ENCODE results near the gene DBH. TPM values are rescaled to one million over a fixed set of nuclear protein-coding genes. Genes with fewer than 3 reads are reported as not detected.

DBH gene
- total RNA-seq, 1 donor from 2014 or later = not detected

- FAIRE-seq (no peak), DNase-seq (ENCODE audit: low read depth) (no peak)
- Histone ChIP-seq H3K9me3 (ENCODE audit: insufficient read depth, low read depth, low read length) (no peaks in the 10 kb centered on the region), H3K27me3 (ENCODE audit: insufficient read depth, low read length) (peaks cover 15% of the 10 kb centered on the region), H4K20me1 (ENCODE audit: insufficient read depth, low read length) (no peaks in the 10 kb centered on the region), H3K36me3 (ENCODE audit: insufficient read depth, low read length) (no peaks in the 10 kb centered on the region), H3K4me3 (ENCODE audit: insufficient read depth, low read depth, low read length) (no peak overlapping the region), H3K9ac (ENCODE audit: low read length) (no peak overlapping the region), H3K27ac (ENCODE audit: low read depth, low read length) (no peak overlapping the region), H3K4me2 (ENCODE audit: low read length) (no peak overlapping the region), H3K4me1 (ENCODE audit: insufficient read depth, low read length) (no peaks in the 10 kb centered on the region), H3K79me2 (ENCODE audit: insufficient read depth, low read length) (no peaks in the 10 kb centered on the region), H2AFZ (ENCODE audit: low read depth, low read length) (no peak overlapping the region)
- Mint-ChIP-seq H3K9me3 (ENCODE audit: unreplicated experiment) (no peaks in the 10 kb centered on the region), H3K4me1 (ENCODE audit: low read depth, unreplicated experiment) (peaks cover 4% of the 10 kb centered on the region), H3K36me3 (ENCODE audit: low read depth, unreplicated experiment) (no peaks in the 10 kb centered on the region), H3K27ac (ENCODE audit: unreplicated experiment) (no peak overlapping the region), H3K27me3 (ENCODE audit: low read depth, unreplicated experiment) (peaks cover 56% of the 10 kb centered on the region), H3K4me3 (ENCODE audit: unreplicated experiment) (no peak overlapping the region)
- TF ChIP-seq EZH2 (IDR thresholded peaks at IDR 0.05; ENCODE audit: insufficient read depth, low read length) (no peak), CTCF (IDR thresholded peaks at IDR 0.05; ENCODE audit: insufficient read depth, low read depth, low read length) (no peak)
Measured at GRCh38 chr9:133643362-133643755, 7.2 kb downstream of the DBH start.

GRCh38 chr9:133643978-133644760 is 8.0 kb downstream of the DBH start:
- no peaks in the 10 kb centered on the region for H3K4me1 ChIP-seq (ENCODE audit: insufficient read depth, low read length)
- H3K27ac Mint-ChIP-seq (ENCODE audit: unreplicated experiment) = no peak overlapping the region
- no peak overlapping the region for H3K27ac ChIP-seq (ENCODE audit: low read depth, low read length)
- peaks cover 17% of the 10 kb centered on the region for H3K27me3 ChIP-seq (ENCODE audit: insufficient read depth, low read length)
- H3K4me1 Mint-ChIP-seq (ENCODE audit: low read depth, unreplicated experiment) = peaks cover 4% of the 10 kb centered on the region
- no peak overlapping the region for H3K4me3 ChIP-seq (ENCODE audit: insufficient read depth, low read depth, low read length)
- no peaks in the 10 kb centered on the region for H3K36me3 ChIP-seq (ENCODE audit: insufficient read depth, low read length)
- H2AFZ ChIP-seq (ENCODE audit: low read depth, low read length) = no peak overlapping the region
- no peaks in the 10 kb centered on the region for H3K9me3 Mint-ChIP-seq (ENCODE audit: unreplicated experiment)
- H3K9ac ChIP-seq (ENCODE audit: low read length) = no peak overlapping the region
- FAIRE-seq (no peak), DNase-seq (ENCODE audit: low read depth) (no peak)
- peaks cover 60% of the 10 kb centered on the region for H3K27me3 Mint-ChIP-seq (ENCODE audit: low read depth, unreplicated experiment)
- H3K9me3 ChIP-seq (ENCODE audit: insufficient read depth, low read depth, low read length) = no peaks in the 10 kb centered on the region
- H3K79me2 ChIP-seq (ENCODE audit: insufficient read depth, low read length) = no peaks in the 10 kb centered on the region
- H3K4me3 Mint-ChIP-seq (ENCODE audit: unreplicated experiment) = no peak overlapping the region
- no peaks in the 10 kb centered on the region for H3K36me3 Mint-ChIP-seq (ENCODE audit: low read depth, unreplicated experiment)
- H4K20me1 ChIP-seq (ENCODE audit: insufficient read depth, low read length) = no peaks in the 10 kb centered on the region
- no peak for TF ChIP-seq CTCF (IDR thresholded peaks at IDR 0.05; ENCODE audit: insufficient read depth, low read depth, low read length)
- TF ChIP-seq EZH2 (IDR thresholded peaks at IDR 0.05; ENCODE audit: insufficient read depth, low read length) = no peak
- H3K4me2 ChIP-seq (ENCODE audit: low read length) = no peak overlapping the region

Measured in astrocyte (in vitro differentiated cells and primary cell).